ENCODE measurements around the gene UGGT2. TPM values are rescaled to one million over a fixed set of nuclear protein-coding genes. Genes with fewer than 3 reads are reported as not detected.

UGGT2 gene
- total and polyA plus RNA-seq, 2 of the 13 experiments (the other 11 are each of a cell fraction or from before 2014, with no cell fraction given), result 13.2 to 27.1 TPM

GRCh38 chr13:96053003-96053703 is at the start of gene UGGT2 (continued):
- peak; percentile 80; the same call in 1 of the 2 replicates for TF ChIP-seq ARNT2 (CRISPR knock-in tag; IDR thresholded peaks at IDR 0.05; ENCODE audit: low read depth)
- TF ChIP-seq ZNF552 (CRISPR knock-in tag; IDR thresholded peaks at IDR 0.05; ENCODE audit: borderline replicate concordance), result peak; percentile 96
- peak; percentile 79; the same call in 1 of the 2 replicates for TF ChIP-seq ZNF253 (CRISPR knock-in tag; IDR thresholded peaks at IDR 0.05; ENCODE audit: borderline replicate concordance)
- peak; percentile 78 for TF ChIP-seq SP4 (CRISPR knock-in tag; IDR thresholded peaks at IDR 0.05)
- TF ChIP-seq NCOA1 (CRISPR knock-in tag; IDR thresholded peaks at IDR 0.05), result peak; percentile 57; the same call in 1 of the 2 replicates
- peak; percentile 32 for TF ChIP-seq FOXK1 (CRISPR knock-in tag; IDR thresholded peaks at IDR 0.05; ENCODE audit: borderline replicate concordance, low read depth)
- TF ChIP-seq FOXC1 (CRISPR knock-in tag; IDR thresholded peaks at IDR 0.05; ENCODE audit: borderline replicate concordance), result peak; percentile 91; the same call in 1 of the 2 replicates
- TF ChIP-seq ZBTB4 (CRISPR knock-in tag; IDR thresholded peaks at IDR 0.05; ENCODE audit: borderline replicate concordance), result no peak
- TF ChIP-seq ISL2 (CRISPR knock-in tag; IDR thresholded peaks at IDR 0.05), result peak; percentile 69; the same call in 1 of the 2 replicates
- TF ChIP-seq CC2D1A (CRISPR knock-in tag; IDR thresholded peaks at IDR 0.05), result no peak
- no peak for TF ChIP-seq ZNF496 (CRISPR knock-in tag; IDR thresholded peaks at IDR 0.05; ENCODE audit: insufficient replicate concordance)
- TF ChIP-seq TAF1 (CRISPR knock-in tag; IDR thresholded peaks at IDR 0.05), result peak; percentile 83
- peak; percentile 76 for TF ChIP-seq AGO2 (optimal IDR thresholded peaks at IDR 0.05; ENCODE audit: low read depth, low read length)
- TF ChIP-seq ZNF792 (CRISPR knock-in tag; IDR thresholded peaks at IDR 0.05), result peak; percentile 93
- TF ChIP-seq YEATS4 (CRISPR knock-in tag; IDR thresholded peaks at IDR 0.05; ENCODE audit: borderline replicate concordance), result peak; percentile 82
- peak; percentile 67 for TF ChIP-seq BRF2 (CRISPR knock-in tag; IDR thresholded peaks at IDR 0.05)
- TF ChIP-seq GPN1 (CRISPR knock-in tag; IDR thresholded peaks at IDR 0.05; ENCODE audit: borderline replicate concordance), result peak; percentile 64; the same call in 1 of the 2 replicates
- TF ChIP-seq NFE2L1 (CRISPR knock-in tag; IDR thresholded peaks at IDR 0.05; ENCODE audit: borderline replicate concordance), result 0 out of 2 replicates have a peak, but pooled peaks have one; percentile 61
- TF ChIP-seq ZSCAN5A (CRISPR knock-in tag; IDR thresholded peaks at IDR 0.05; ENCODE audit: borderline replicate concordance), result peak; percentile 54; the same call in 1 of the 2 replicates
- TF ChIP-seq SIN3A (IDR thresholded peaks at IDR 0.05; ENCODE audit: borderline replicate concordance, low read depth, low read length), result 0 out of 2 replicates have a peak, but pooled peaks have one; percentile 77
- TF ChIP-seq ZNF761 (CRISPR knock-in tag; conservative IDR thresholded peaks at IDR 0.05), result peak; percentile 69; the same call in 1 of the 2 replicates
- TF ChIP-seq HNF4A (CRISPR knock-in tag; IDR thresholded peaks at IDR 0.05), result peak; percentile 72
- 0 out of 2 replicates have a peak, but pooled peaks have one; percentile 23 for TF ChIP-seq ZNF569 (CRISPR knock-in tag; IDR thresholded peaks at IDR 0.05; ENCODE audit: borderline replicate concordance)
- peak; percentile 69; the same call in 1 of the 2 replicates for TF ChIP-seq ZNF205 (CRISPR knock-in tag; IDR thresholded peaks at IDR 0.05)
